GM12873 (cell line): ENCODE data around the gene SLCO2A1.

Source experiments
- TF ChIP-seq, protein P1 (sequence below): IDR thresholded peaks from 2 replicates; pipeline ENCODE4 v1.5.1; 2012; ENCODE audit warnings: low read depth, mild to moderate bottlenecking, moderate library complexity, low read length, control low read depth; ENCODE audit not compliant: insufficient read depth; ENCODE audit errors: missing control alignments

SLCO2A1 gene

DNA sequence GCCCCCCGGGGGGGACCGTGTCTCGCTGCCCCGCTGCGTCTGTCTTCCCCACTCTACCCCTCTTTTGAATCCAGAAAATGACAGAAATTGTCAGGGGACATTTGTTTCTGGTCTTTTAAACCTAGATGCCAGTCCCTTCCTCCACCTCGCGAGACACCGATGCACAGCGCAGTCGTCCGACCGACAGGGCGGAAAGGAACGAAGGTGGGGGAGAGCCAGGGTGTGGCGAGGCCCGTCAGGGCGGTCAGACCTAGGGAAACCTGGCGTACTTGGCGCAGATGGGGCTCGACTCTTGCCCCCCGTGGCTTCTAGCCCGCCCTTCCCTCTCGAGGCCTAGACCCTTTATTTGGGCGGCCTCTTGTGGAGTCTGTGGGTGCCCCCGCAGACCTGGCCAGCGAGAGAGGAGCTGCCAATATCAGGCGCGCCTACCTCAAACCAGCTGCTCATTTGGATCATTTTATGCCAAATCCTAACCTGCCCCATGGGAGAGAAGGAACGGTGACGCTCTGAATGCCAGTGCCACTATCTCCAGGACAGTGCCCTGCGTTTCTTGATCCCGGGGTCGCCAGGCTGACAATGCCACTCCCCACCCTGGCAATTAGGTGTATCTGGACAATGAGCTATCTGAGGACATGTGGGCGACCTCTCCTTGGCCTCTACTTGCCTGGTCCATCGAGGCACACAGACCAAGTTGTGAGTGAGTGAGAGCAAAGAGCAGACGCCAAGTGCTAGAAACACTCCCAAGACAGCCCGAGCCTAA is 133.5 kb downstream of the SLCO2A1 start:
- TF ChIP-seq, protein P1, sequence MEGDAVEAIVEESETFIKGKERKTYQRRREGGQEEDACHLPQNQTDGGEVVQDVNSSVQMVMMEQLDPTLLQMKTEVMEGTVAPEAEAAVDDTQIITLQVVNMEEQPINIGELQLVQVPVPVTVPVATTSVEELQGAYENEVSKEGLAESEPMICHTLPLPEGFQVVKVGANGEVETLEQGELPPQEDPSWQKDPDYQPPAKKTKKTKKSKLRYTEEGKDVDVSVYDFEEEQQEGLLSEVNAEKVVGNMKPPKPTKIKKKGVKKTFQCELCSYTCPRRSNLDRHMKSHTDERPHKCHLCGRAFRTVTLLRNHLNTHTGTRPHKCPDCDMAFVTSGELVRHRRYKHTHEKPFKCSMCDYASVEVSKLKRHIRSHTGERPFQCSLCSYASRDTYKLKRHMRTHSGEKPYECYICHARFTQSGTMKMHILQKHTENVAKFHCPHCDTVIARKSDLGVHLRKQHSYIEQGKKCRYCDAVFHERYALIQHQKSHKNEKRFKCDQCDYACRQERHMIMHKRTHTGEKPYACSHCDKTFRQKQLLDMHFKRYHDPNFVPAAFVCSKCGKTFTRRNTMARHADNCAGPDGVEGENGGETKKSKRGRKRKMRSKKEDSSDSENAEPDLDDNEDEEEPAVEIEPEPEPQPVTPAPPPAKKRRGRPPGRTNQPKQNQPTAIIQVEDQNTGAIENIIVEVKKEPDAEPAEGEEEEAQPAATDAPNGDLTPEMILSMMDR, result no peak

DNA sequence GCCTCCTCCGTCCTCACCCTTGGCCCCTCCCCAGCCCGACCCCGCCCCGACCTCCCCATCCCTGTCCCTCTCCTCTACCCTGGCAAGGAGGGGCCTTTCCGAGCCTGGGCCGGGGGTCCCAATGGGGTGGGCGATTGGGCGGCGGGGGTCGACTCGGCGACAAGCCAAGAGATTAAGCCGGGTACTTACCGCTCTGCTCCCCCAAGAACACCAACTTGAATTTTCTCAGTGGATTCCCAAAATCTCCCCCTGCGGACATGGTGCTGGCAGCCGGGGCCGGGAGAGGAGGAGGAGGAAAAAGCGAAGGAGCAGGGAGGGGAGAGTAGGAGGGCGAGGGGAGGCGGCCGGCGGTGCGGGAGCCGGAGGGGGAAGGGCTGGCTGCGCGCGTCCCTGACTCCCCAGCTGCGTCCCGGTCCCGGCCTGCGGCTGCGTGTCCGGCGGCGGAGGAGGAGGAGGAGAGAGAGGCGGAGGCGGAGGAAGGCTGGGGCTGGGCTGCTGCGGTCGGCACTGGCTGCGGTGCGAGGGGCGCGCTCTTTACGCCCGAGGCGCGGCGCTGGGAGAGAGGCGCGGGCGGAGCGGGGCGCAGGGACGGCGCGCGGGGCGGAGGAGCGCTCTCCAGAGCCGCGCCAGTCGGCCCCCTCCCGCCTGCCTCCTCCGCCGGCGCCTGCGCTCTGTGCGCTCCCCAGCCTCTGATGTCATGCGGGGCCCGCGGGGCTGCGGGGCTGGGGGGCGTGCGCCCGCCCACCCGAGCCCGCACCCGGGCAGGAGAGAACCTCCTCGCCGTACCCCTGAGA is 134.3 kb downstream of the SLCO2A1 start, which contains the start of gene RAB6B:
Gene RAB6B, minus strand, starts transcription at position 675 of the 794 bp plus-strand sequence. Its CDS starts 416 bp downstream, at position 259.
- TF ChIP-seq, protein P1, result no peak

GRCh38 chr3:133894353-133895207 is 135.1 kb downstream of the SLCO2A1 start:
- TF ChIP-seq, protein P1, result no peak

- TF ChIP-seq, protein P1, result no peak
Observed at GRCh38 chr3:133893683-133894352, 135.9 kb downstream of the SLCO2A1 start.

DNA sequence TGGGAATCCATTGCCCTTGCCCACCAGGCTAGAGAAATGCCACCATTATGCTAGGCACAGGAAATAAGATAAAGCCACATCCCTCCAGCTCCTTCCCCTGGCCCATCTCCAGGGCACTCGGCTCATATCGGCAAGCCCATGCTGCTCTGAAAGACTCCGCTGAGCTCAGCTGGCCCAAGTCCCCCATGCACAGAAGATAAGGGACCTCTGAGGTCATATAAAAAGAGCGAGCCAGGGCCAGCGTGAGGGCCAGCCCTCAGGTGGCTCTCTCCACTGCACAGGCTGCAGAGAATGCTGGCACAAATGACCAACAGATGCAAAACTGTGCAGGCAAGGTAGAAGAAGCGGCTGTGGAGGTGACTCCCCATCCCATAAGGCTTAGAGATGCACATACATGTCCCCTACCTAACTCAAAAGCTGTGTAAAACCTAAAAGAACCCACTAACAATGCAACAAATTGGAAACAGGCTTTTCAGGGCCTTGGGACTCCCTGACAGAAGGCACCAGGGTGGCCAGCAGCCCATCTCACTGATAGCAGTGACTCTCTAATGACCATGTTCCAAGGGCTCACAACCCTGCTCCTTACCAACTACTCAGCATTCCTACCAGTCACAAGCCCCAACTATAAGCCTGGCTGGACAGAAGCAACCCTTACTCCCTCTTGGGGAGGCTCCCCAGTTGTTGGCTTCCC is 137.0 kb downstream of the SLCO2A1 start:
- TF ChIP-seq, protein P1, result no peak

DNA sequence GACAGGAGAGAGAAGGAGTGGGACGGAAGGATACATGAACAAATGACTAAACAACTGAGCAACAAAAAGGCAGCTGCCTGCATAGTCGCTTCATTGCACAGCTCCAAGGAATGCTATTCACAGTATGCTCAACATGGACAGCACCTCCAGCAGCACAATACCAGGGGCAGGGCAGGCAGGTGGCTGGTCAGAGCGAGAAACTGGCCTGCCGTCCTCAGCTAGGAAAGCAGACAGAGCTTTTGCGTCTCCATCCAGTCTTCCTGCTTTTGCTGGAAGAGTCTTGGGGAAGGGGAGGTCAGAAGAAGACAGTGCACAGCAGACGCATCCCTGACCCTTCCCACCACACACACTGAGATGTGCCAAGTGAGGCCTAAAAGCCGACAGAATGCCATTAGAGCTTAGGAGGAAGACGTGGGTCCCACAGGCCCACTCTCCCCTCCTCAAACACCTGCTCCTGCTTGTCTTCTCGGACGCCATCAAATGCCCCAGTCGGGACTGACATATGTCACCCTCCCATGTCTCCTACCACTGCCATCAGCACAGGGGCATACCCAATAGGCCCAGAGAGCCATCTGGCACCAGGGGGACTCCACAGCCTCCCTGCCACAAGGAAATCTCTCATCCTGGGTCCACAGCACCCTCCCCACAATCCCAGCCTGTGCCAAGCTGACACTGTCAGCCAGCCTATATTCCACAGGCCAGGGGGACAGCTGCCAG is 137.9 kb downstream of the SLCO2A1 start:
- TF ChIP-seq, protein P1, result no peak
